GM21786 (cell line): Measurements from ENCODE around the gene SEC23A.

Experiments used
- ATAC-seq: cut with Tn5 transposase; IDR thresholded peaks from one replicate; pipeline ENCODE4 v1.9.1; 2021; ENCODE audit not compliant: unreplicated experiment

The SEC23A gene

GRCh38 chr14:38993981-38994380, 109.1 kb downstream of the SEC23A start:
- ATAC-seq: no peak

GRCh38 chr14:38992067-38992844, 110.8 kb downstream of the SEC23A start:
- no peak for ATAC-seq

- no peak for ATAC-seq
Observed at GRCh38 chr14:38991299-38991698, 111.7 kb downstream of the SEC23A start.

- ATAC-seq: peak; percentile 95
Observed at GRCh38 chr14:38989922-38990546, 113.0 kb downstream of the SEC23A start.

- no peak for ATAC-seq
Observed at GRCh38 chr14:38987781-38988180, 115.3 kb downstream of the SEC23A start.

GRCh38 chr14:38982837-38983236, 120.2 kb downstream of the SEC23A start:
- ATAC-seq: no peak

- no peak for ATAC-seq
Observed at GRCh38 chr14:38982278-38982677, 120.8 kb downstream of the SEC23A start.
